ENCODE measurements around the gene ARGLU1.

The ARGLU1 gene

GRCh38 chr13:106498158-106498557, 69.8 kb downstream of the ARGLU1 start:
- no peak for DNase-seq

DNA sequence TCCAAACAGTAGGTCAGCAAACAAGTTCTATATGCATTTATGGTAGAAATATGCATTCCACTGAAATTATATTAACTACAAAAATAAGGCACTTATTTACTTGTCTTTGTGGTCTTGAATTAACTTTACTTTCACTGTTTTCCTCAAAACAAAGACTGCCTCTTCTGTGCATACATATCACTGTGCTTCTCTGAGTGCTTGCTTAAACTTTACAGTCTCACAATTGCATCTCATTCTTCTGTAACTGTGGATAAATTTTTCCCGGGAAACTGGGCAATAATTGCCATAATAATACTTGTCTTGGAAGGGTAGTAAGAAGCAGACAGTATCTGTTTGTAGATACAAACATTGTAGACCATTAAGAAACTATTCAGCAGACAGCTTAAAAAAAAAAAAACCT, 70.9 kb downstream of the ARGLU1 start:
- no peak for DNase-seq

GRCh38 chr13:106496072-106496997, 71.6 kb downstream of the ARGLU1 start:
- no peak for DNase-seq

GRCh38 chr13:106494936-106495335, 73.0 kb downstream of the ARGLU1 start:
- DNase-seq = no peak

DNA sequence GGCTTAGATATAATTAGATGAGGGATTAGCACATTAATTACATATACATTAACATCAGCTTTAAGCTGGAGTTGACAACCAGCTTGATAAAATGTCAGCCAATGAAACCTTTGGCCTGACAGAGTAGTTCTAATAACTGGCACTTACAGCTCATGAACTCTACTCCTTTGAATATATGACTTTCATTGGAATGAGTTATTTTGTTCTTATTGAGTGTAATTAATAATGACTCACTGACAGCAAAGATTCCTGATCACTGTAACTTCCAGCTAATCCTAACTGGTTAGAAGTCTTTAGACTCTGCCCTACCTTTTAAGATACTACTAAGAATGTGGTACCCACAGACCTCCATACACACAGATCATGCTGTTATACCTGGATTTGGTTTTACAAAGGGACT, 73.4 kb downstream of the ARGLU1 start:
- no peak for DNase-seq

GRCh38 chr13:106493533-106494220, 74.3 kb downstream of the ARGLU1 start:
- no peak for DNase-seq

- DNase-seq = no peak
These were observed 75.1 kb downstream of the ARGLU1 start for GRCh38 chr13:106492588-106493475.

GRCh38 chr13:106491928-106492587, 75.9 kb downstream of the ARGLU1 start:
- DNase-seq = no peak
